ENCODE data around the gene PLP2.

PLP2 gene

GRCh38 chrX:49175435-49176274, 4.0 kb downstream of the PLP2 start:
- DNase-seq (ENCODE audit: insufficient read length, low spot score) = no peak
- no peak for TF ChIP-seq CTCF (IDR thresholded peaks at IDR 0.05; ENCODE audit: insufficient read depth, missing control alignments)
- FAIRE-seq = no peak

GRCh38 chrX:49176421-49177326, 5.0 kb downstream of the PLP2 start:
- FAIRE-seq (no peak), DNase-seq (ENCODE audit: insufficient read length, low spot score) (no peak)
- no peak for TF ChIP-seq CTCF (IDR thresholded peaks at IDR 0.05; ENCODE audit: insufficient read depth, missing control alignments)

- FAIRE-seq (no peak), DNase-seq (ENCODE audit: insufficient read length, low spot score) (no peak)
- TF ChIP-seq CTCF (IDR thresholded peaks at IDR 0.05; ENCODE audit: insufficient read depth, missing control alignments) = no peak
Observed at GRCh38 chrX:49177338-49177833, 5.7 kb downstream of the PLP2 start.

- DNase-seq (ENCODE audit: insufficient read length, low spot score) (no peak), FAIRE-seq (no peak)
Observed at GRCh38 chrX:49177873-49178480, 6.3 kb downstream of the PLP2 start.

DNA sequence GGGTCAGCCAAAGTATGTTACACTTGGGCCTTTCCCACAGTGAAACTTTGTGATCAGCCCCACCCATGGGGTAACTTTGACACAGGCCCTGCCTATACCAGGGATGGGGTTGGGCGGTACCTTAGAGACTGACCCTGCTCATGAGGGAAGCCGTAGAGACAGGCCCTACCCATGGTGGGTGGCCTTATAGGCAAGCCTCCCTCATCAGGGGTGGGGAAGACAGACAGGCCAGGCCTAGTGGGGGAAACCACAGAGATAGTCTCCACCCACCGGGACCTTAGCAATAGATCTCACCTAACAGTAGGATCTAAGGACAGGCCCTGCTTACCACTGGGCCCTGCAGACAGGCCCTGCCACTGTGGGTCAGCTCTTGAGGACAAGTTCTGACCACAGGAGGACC, 6.8 kb downstream of the PLP2 start:
- DNase-seq (ENCODE audit: insufficient read length, low spot score) (no peak), FAIRE-seq (no peak)
- no peak for TF ChIP-seq CTCF (IDR thresholded peaks at IDR 0.05; ENCODE audit: insufficient read depth, missing control alignments)

More at GRCh38 chrX:49177873-49178480, 6.3 kb downstream of the PLP2 start:
- no peak for TF ChIP-seq CTCF (IDR thresholded peaks at IDR 0.05; ENCODE audit: insufficient read depth, missing control alignments)

DNA sequence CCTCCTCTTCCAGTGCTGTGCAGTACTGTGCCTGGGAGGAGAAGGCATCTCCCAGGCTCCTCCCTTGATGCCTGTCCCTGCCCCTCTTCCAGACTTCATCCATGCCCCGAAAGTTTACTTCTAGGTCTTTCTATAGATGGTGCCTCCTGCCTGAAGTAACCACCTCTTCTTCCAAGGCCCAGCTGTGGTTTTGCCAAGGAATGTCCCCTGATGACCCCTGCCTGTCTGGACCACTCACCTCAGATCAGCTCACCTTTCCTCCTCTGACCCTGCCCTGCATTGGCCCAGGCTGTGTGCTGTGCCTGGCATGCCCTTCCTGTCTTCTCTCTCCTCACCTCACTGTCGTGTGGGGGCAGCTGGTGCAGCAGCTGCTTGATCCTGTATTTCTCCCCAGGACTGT, 7.7 kb downstream of the PLP2 start:
- no peak for TF ChIP-seq CTCF (IDR thresholded peaks at IDR 0.05; ENCODE audit: insufficient read depth, missing control alignments)
- DNase-seq (ENCODE audit: insufficient read length, low spot score) (no peak), FAIRE-seq (no peak)
